Measurements from ENCODE around the gene KRTAP9-2. TPM values are rescaled to one million over a fixed set of nuclear protein-coding genes. Genes with fewer than 3 reads are reported as not detected.

The KRTAP9-2 gene
- total RNA-seq, 2 donors from 2014 or later, result not detected

- Histone ChIP-seq H3K36me3 (no peaks in the 10 kb centered on the region), H3K4me1 (no peaks in the 10 kb centered on the region), H3K9ac (ENCODE audit: low read depth in 2 of 2, low read length in 2 of 2) (no peak overlapping the region), H3K9me3 (no peaks in the 10 kb centered on the region), H3K27me3 (no peaks in the 10 kb centered on the region), H3K4me3 (no peak overlapping the region), H3K27ac (no peak overlapping the region)
- TF ChIP-seq CTCF (IDR thresholded peaks at IDR 0.05), result no peak
- DNase-seq, result no peak
- intact Hi-C loops (cut with DNase I), result no loop called here
These were observed 26.9 kb upstream of the KRTAP9-2 start for GRCh38 chr17:41199421-41200078.

- no peak for DNase-seq
- Histone ChIP-seq H3K36me3 (no peaks in the 10 kb centered on the region), H3K9ac (ENCODE audit: low read depth in 2 of 2, low read length in 2 of 2) (no peak overlapping the region), H3K4me3 (no peak overlapping the region), H3K27me3 (no peaks in the 10 kb centered on the region), H3K27ac (no peak overlapping the region), H3K9me3 (no peaks in the 10 kb centered on the region), H3K4me1 (no peaks in the 10 kb centered on the region)
- intact Hi-C loops (cut with DNase I), result no loop called here
- no peak for TF ChIP-seq CTCF (IDR thresholded peaks at IDR 0.05)
These were observed 14.5 kb upstream of the KRTAP9-2 start for GRCh38 chr17:41211845-41212466.

- no peaks in the 10 kb centered on the region for H3K9me3 ChIP-seq
- H3K36me3 ChIP-seq, result no peaks in the 10 kb centered on the region
- intact Hi-C loops (cut with DNase I), result no loop called here
- TF ChIP-seq CTCF (IDR thresholded peaks at IDR 0.05), result no peak
- no peaks in the 10 kb centered on the region for H3K27me3 ChIP-seq
- DNase-seq, result no peak
- no peak overlapping the region for H3K4me3 ChIP-seq
- H3K9ac ChIP-seq (ENCODE audit: low read depth in 2 of 2, low read length in 2 of 2), result no peak overlapping the region
- no peak overlapping the region for H3K27ac ChIP-seq
- no peaks in the 10 kb centered on the region for H3K4me1 ChIP-seq
These were observed 13.8 kb upstream of the KRTAP9-2 start for GRCh38 chr17:41212524-41213169.

GRCh38 chr17:41215681-41216080 lies 10.8 kb upstream of the KRTAP9-2 start:
- Histone ChIP-seq H3K4me3 (no peak overlapping the region), H3K4me1 (no peaks in the 10 kb centered on the region), H3K27ac (no peak overlapping the region), H3K36me3 (no peaks in the 10 kb centered on the region), H3K9ac (ENCODE audit: low read depth in 2 of 2, low read length in 2 of 2) (no peak overlapping the region), H3K27me3 (no peaks in the 10 kb centered on the region), H3K9me3 (no peaks in the 10 kb centered on the region)
- TF ChIP-seq CTCF (IDR thresholded peaks at IDR 0.05), result no peak
- DNase-seq, result no peak
- intact Hi-C loops (cut with DNase I), result no loop called here

- H3K9me3 ChIP-seq, result no peaks in the 10 kb centered on the region
- no peaks in the 10 kb centered on the region for H3K4me1 ChIP-seq
- no peak overlapping the region for H3K4me3 ChIP-seq
- no peaks in the 10 kb centered on the region for H3K27me3 ChIP-seq
- H3K27ac ChIP-seq, result no peak overlapping the region
- H3K36me3 ChIP-seq, result no peaks in the 10 kb centered on the region
- H3K9ac ChIP-seq (ENCODE audit: low read depth in 2 of 2, low read length in 2 of 2), result no peak overlapping the region
- no peak for DNase-seq
- intact Hi-C loops (cut with DNase I), result no loop called here
- no peak for TF ChIP-seq CTCF (IDR thresholded peaks at IDR 0.05)
These were observed 2.6 kb upstream of the KRTAP9-2 start for GRCh38 chr17:41223821-41224220.

Measured in colonic mucosa (tissue), 4 donors.